GM13976 (cell line): Measurements from ENCODE around the gene SPCS3.

Experiments used
- DNase-seq: peaks from one replicate; pipeline ENCODE4 v3.0.0; 2012; ENCODE audit warnings: low spot score
- in situ Hi-C: fragments of 300-500 bp; cut with MboI; formaldehyde crosslinking; loops from one replicate; pipeline ENCODE4 v1.12.0; 2022; ENCODE audit warnings: low sequenced_read_pairs, mixed read lengths, inconsistent platforms; ENCODE audit not compliant: unreplicated experiment
- TF ChIP-seq, protein P1 (sequence below): IDR thresholded peaks from 2 replicates; pipeline ENCODE4 v1.5.1; 2012; ENCODE audit warnings: borderline replicate concordance, mild to moderate bottlenecking; ENCODE audit not compliant: insufficient read depth; ENCODE audit errors: extremely low read depth, missing control alignments, control extremely low read depth

Gene SPCS3

GRCh38 chr4:176357359-176358082 is 37.8 kb downstream of the SPCS3 start:
- DNase-seq: peak; percentile 53

DNA sequence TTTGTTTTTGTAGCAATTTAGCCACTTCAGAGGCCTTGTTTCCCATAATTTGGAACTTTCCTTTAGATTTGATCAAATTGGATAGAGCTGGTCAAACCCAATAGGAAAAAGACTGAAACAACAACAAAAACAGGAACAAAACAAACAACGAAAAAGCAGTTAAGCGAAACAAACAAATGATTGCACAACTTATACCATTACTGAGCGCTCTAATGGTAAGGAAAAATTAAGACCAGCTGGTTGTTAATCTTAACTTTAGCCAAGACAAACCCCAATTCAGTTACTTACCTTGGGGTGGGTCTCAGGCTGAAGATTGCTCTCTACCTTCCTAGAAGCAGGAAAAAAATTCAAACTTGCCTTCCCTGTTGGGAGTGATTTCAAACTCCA is 38.3 kb downstream of the SPCS3 start:
- in situ Hi-C loops: loop anchor here (25.0 kb wide), 1 partner anchor 429 kb away; the partner anchor contains the start of gene VEGFC
- TF ChIP-seq, protein P1, sequence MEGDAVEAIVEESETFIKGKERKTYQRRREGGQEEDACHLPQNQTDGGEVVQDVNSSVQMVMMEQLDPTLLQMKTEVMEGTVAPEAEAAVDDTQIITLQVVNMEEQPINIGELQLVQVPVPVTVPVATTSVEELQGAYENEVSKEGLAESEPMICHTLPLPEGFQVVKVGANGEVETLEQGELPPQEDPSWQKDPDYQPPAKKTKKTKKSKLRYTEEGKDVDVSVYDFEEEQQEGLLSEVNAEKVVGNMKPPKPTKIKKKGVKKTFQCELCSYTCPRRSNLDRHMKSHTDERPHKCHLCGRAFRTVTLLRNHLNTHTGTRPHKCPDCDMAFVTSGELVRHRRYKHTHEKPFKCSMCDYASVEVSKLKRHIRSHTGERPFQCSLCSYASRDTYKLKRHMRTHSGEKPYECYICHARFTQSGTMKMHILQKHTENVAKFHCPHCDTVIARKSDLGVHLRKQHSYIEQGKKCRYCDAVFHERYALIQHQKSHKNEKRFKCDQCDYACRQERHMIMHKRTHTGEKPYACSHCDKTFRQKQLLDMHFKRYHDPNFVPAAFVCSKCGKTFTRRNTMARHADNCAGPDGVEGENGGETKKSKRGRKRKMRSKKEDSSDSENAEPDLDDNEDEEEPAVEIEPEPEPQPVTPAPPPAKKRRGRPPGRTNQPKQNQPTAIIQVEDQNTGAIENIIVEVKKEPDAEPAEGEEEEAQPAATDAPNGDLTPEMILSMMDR: no peak
- DNase-seq: no peak

More at GRCh38 chr4:176357359-176358082, 37.8 kb downstream of the SPCS3 start:
- TF ChIP-seq, protein P1: no peak
- in situ Hi-C loops: loop anchor here (25.0 kb wide), 1 partner anchor 430 kb away; the partner anchor contains the start of gene VEGFC

GRCh38 chr4:176359590-176359989 is 39.8 kb downstream of the SPCS3 start:
- TF ChIP-seq, protein P1: no peak
- in situ Hi-C loops: loop anchor here (25.0 kb wide), 1 partner anchor 428 kb away; the partner anchor contains the start of gene VEGFC
- no peak for DNase-seq

DNA sequence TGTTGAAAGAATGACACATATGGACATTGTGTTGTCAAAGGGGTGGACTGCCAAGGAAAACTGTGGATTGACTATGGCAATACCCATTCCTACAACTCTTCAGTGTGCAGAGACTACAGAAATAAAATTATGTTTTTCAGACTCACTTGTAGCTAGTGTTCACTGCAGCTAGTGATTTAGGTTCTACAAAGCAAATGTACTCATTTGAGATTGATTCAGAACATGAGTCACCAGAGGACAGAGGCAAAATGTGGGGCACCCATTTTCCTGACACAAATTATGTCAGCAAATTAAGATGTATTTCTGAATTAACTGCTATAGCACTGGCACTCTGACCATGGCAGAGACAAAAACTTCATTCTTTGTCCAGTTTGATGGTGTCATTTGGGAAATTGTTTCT is 40.7 kb downstream of the SPCS3 start:
- DNase-seq: no peak
- in situ Hi-C loops: loop anchor here (25.0 kb wide), 1 partner anchor 427 kb away; the partner anchor contains the start of gene VEGFC

DNA sequence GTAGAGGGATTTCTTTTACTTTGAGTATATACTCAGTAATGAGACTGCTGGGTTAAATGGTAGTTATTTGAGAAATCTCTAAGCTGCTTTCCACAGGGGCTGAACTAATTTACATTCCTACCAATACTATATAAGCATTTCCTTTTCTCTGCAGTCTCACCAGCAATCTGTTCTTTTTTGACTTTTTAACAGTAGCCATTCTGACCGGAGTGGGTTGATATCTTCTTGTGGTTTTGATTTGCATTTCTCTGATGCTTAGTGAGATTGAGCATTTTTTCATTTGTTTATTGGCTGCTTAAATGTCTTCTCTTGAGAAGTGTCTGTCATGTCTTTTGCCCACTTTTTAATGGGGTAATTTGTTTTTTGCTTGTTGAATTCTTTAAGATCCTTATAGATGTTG is 43.3 kb downstream of the SPCS3 start:
- TF ChIP-seq, protein P1: no peak
- in situ Hi-C loops: loop anchor here (25.0 kb wide), 1 partner anchor 424 kb away; the partner anchor contains the start of gene VEGFC
- DNase-seq: no peak

More for the DNA sequence above, 40.7 kb downstream of the SPCS3 start:
- TF ChIP-seq, protein P1: no peak

GRCh38 chr4:176367771-176368465 is 48.2 kb downstream of the SPCS3 start:
- TF ChIP-seq, protein P1: no peak
- in situ Hi-C loops: loop anchor here (25.0 kb wide), 1 partner anchor 419 kb away; the partner anchor contains the start of gene VEGFC
- no peak for DNase-seq
